IMR-90 (cell line): ENCODE measurements around the gene CDH23. TPM values are rescaled to one million over a fixed set of nuclear protein-coding genes. Genes with fewer than 3 reads are reported as not detected.

Experiments used
- ATAC-seq: fragments of 200-7000 bp; cut with Tn5 transposase; 2 replicates; pipeline ENCODE4 v1.9.1; 2020; ENCODE audit warnings: low read depth, mild to moderate bottlenecking, moderate library complexity
- BruUV-seq: library from RNA; stranded (reverse); fragments of 400-500 nt; replicated peaks from 2 replicates; lab custom pipeline; 2021; lab: Mats Ljungman, UMichigan
- CTCF ChIA-PET: fragments of 300-600 bp; formaldehyde crosslinking; extraction: SDS; loops from one replicate; lab custom pipeline; 2021; ENCODE audit warnings: antibody characterized with exemption; lab: Yijun Ruan, JAX
- POLR2A ChIA-PET: fragments of 300-600 bp; sonication (Branson Sonifier 250); formaldehyde crosslinking; loops from one replicate; lab custom pipeline; 2022; ENCODE audit warnings: antibody characterized with exemption; ENCODE audit not compliant: unreplicated experiment; lab: Charles Lee
- DNase-seq: peaks from one replicate; pipeline ENCODE4 v3.0.0; 2013
- H2AFZ ChIP-seq: replicated peaks from 2 replicates; pipeline ENCODE3; 2013; ENCODE audit warnings: low read length, mild to moderate bottlenecking; ENCODE audit not compliant: poor library complexity
- H2AK5ac ChIP-seq: 2 replicates; pipeline ENCODE4 v1.6.1; 2013; ENCODE audit warnings: low read depth, low read length, inconsistent platforms
- H2AK9ac ChIP-seq: replicated peaks from 2 replicates; pipeline ENCODE3; 2013; ENCODE audit warnings: mild to moderate bottlenecking, low read depth, low read length, moderate library complexity; ENCODE audit not compliant: poor library complexity
- H2BK120ac ChIP-seq: 2 replicates; pipeline ENCODE4 v1.6.1; 2013; ENCODE audit warnings: low read depth, low read length, inconsistent platforms
- H2BK15ac ChIP-seq: 3 replicates; pipeline ENCODE4 v1.6.1; 2013; ENCODE audit warnings: low read depth, low read length, inconsistent platforms
- H2BK20ac ChIP-seq: 2 replicates; pipeline ENCODE4 v1.6.1; 2013; ENCODE audit warnings: low read depth, mild to moderate bottlenecking, inconsistent platforms, low read length, moderate library complexity
- H2BK5ac ChIP-seq: 2 replicates; pipeline ENCODE4 v1.6.1; 2013; ENCODE audit warnings: mild to moderate bottlenecking, low read depth, low read length, inconsistent platforms; ENCODE audit not compliant: poor library complexity, severe bottlenecking
- H3K14ac ChIP-seq: replicated peaks from 2 replicates; pipeline ENCODE4 v1.6.1; 2013; ENCODE audit warnings: low read depth, low read length, inconsistent platforms
- H3K18ac ChIP-seq: 2 replicates; pipeline ENCODE4 v1.6.1; 2013; ENCODE audit warnings: low read depth, low read length, control low read depth
- H3K23ac ChIP-seq: 2 replicates; pipeline ENCODE4 v1.6.1; 2013; ENCODE audit warnings: low read depth, low read length, inconsistent platforms
- H3K27ac ChIP-seq: 2 replicates; pipeline ENCODE4 v1.5.1; 2013; ENCODE audit warnings: mild to moderate bottlenecking, control low read depth, low read length; ENCODE audit not compliant: insufficient read depth
- H3K27me3 ChIP-seq: 2 replicates; pipeline ENCODE4 v1.6.1; 2013; ENCODE audit warnings: low read length; ENCODE audit not compliant: control insufficient read depth, insufficient read depth
- H3K36me3 ChIP-seq: 2 replicates; pipeline ENCODE4 v1.6.1; 2013; ENCODE audit warnings: low read length, mixed read lengths; ENCODE audit not compliant: control insufficient read depth, insufficient read depth
- H3K4ac ChIP-seq: 2 replicates; pipeline ENCODE4 v1.6.1; 2013; ENCODE audit warnings: low read depth, low read length, inconsistent platforms
- H3K4me1 ChIP-seq: 2 replicates; pipeline ENCODE4 v1.6.1; 2013; ENCODE audit warnings: low read length, mixed read lengths; ENCODE audit not compliant: control insufficient read depth, insufficient read depth
- H3K4me2 ChIP-seq: 2 replicates; pipeline ENCODE4 v1.6.1; 2013; ENCODE audit warnings: low read depth, mild to moderate bottlenecking, control low read depth, low read length, moderate library complexity
- H3K4me3 ChIP-seq: 2 replicates; pipeline ENCODE4 v1.5.1; 2013; ENCODE audit warnings: low read depth, mild to moderate bottlenecking, control low read depth, low read length, moderate library complexity; ENCODE audit not compliant: insufficient read depth
- H3K56ac ChIP-seq: 2 replicates; pipeline ENCODE4 v1.6.1; 2013; ENCODE audit warnings: low read length, inconsistent platforms; ENCODE audit not compliant: insufficient read depth; ENCODE audit errors: extremely low read depth
- H3K79me1 ChIP-seq, 2 experiments: 2 replicates each; pipeline ENCODE4 v1.6.1; 2013; ENCODE audit warnings: low read length in 2 of 2, inconsistent platforms in 1 of 2, low read depth in 1 of 2
- H3K9ac ChIP-seq: 2 replicates; pipeline ENCODE4 v1.6.1; 2013; ENCODE audit warnings: low read depth, low read length, control low read depth
- H3K9me1 ChIP-seq: 2 replicates; pipeline ENCODE4 v1.6.1; 2013; ENCODE audit warnings: low read length, inconsistent platforms; ENCODE audit not compliant: insufficient read depth
- H3K9me3 ChIP-seq: 2 replicates; pipeline ENCODE4 v1.6.1; 2013; ENCODE audit warnings: low read length; ENCODE audit not compliant: control insufficient read depth, insufficient read depth
- H4K20me1 ChIP-seq: 2 replicates; pipeline ENCODE4 v1.6.1; 2013; ENCODE audit warnings: low read length, inconsistent platforms; ENCODE audit not compliant: insufficient read depth
- H4K5ac ChIP-seq: 2 replicates; pipeline ENCODE4 v1.6.1; 2013; ENCODE audit warnings: mild to moderate bottlenecking, low read depth, low read length, control low read depth
- H4K8ac ChIP-seq, 2 experiments: 2 replicates each; pipeline ENCODE4 v1.6.1; 2013; ENCODE audit warnings: low read depth in 2 of 2, low read length in 2 of 2, control low read depth in 1 of 2, inconsistent platforms in 1 of 2
- H4K91ac ChIP-seq: 2 replicates; pipeline ENCODE4 v1.6.1; 2013; ENCODE audit warnings: low read depth, low read length, inconsistent platforms; ENCODE audit not compliant: insufficient read depth
- FOS ChIP-seq: fragments of 150-350 bp; IDR thresholded peaks from 2 replicates; pipeline ENCODE4 v1.6.1; 2016; ENCODE audit warnings: low read depth, low read length
- MAFK ChIP-seq: IDR thresholded peaks from 2 replicates; pipeline ENCODE4 v1.6.1; 2012; ENCODE audit warnings: low read depth, low read length, improper control_type of control experiment
- MAZ ChIP-seq: IDR thresholded peaks from 2 replicates; pipeline ENCODE4 v1.6.1; 2012; ENCODE audit warnings: low read depth, mild to moderate bottlenecking, low read length, improper control_type of control experiment, moderate library complexity, borderline replicate concordance
- MXI1 ChIP-seq: IDR thresholded peaks from 2 replicates; pipeline ENCODE4 v1.6.1; 2012; ENCODE audit warnings: low read depth, mild to moderate bottlenecking, low read length, moderate library complexity, borderline replicate concordance
- NFE2L2 ChIP-seq: fragments of 150-350 bp; IDR thresholded peaks from 2 replicates; pipeline ENCODE4 v1.6.1; 2016; ENCODE audit warnings: low read depth, mild to moderate bottlenecking, low read length
- RAD21 ChIP-seq: IDR thresholded peaks from 2 replicates; pipeline ENCODE4 v1.6.1; 2012; ENCODE audit warnings: low read length, improper control_type of control experiment
- RCOR1 ChIP-seq: IDR thresholded peaks from 2 replicates; pipeline ENCODE4 v1.6.1; 2012; ENCODE audit warnings: mild to moderate bottlenecking, low read length, improper control_type of control experiment; ENCODE audit not compliant: insufficient replicate concordance
- RFX5 ChIP-seq: IDR thresholded peaks from 2 replicates; pipeline ENCODE4 v1.8.0; 2012; ENCODE audit warnings: low read depth, mild to moderate bottlenecking, low read length, moderate library complexity
- whole genome bisulfite sequencing, 2 experiments: methylation state at CpG; one replicate each; pipeline versions ENCODE4 v1.1.5 to v1.1.7; 2013; ENCODE audit warnings: missing lambda C conversion rate in 2 of 2; ENCODE audit not compliant: insufficient read length in 1 of 2; ENCODE audit errors: extremely low coverage in 2 of 2; 5-methylcytosine and 5-hydroxymethylcytosine counted together
- dilution Hi-C: fragments of 300-500 bp; cut with HindIII; formaldehyde crosslinking; loops from one replicate; pipeline ENCODE4 v1.14.3; 2018; ENCODE audit warnings: low sequenced_read_pairs; ENCODE audit not compliant: unreplicated experiment
- in situ Hi-C: fragments of 300-500 bp; cut with MboI; formaldehyde crosslinking; loops from 3 replicates; pipeline ENCODE4 v1.14.3; 2019; ENCODE audit warnings: low sequenced_read_pairs, inconsistent platforms, mixed read lengths
- intact Hi-C: fragments of 100-400 bp; cut with micrococcal nuclease; formaldehyde crosslinking; loops from 2 replicates; pipeline ENCODE4 v1.10.0; 2022
- polyA plus RNA-seq, 3 experiments: library from polyadenylated mRNA; depleted of rRNA; stranded (reverse); fragments of >200 nt; gene quantifications; 2 replicates each; pipeline ENCODE4 v1.2.3, GENCODE V29; 2012; ENCODE audit warnings: low replicate concordance in 1 of 3
- total RNA-seq: library from RNA; depleted of rRNA; stranded (reverse); fragments of >200 nt; gene quantifications from 2 replicates; pipeline ENCODE4 v1.2.3, GENCODE V29; 2012

The CDH23 gene
- total and polyA plus RNA-seq, 2 of the 4 experiments (the other 2 are of a cell fraction), result under 0.01 to 0.03 TPM

- H3K4me1 ChIP-seq, result peaks cover 19% of the 10 kb centered on the region
- no peak overlapping the region for H4K8ac ChIP-seq
- H2BK15ac ChIP-seq, result no peak overlapping the region
- H4K20me1 ChIP-seq, result no peaks in the 10 kb centered on the region
- ATAC-seq, result no peak
- no peak overlapping the region for H3K4me3 ChIP-seq
- H3K9me3 ChIP-seq, result peaks cover 2% of the 10 kb centered on the region; the same call in 1 of the 2 replicates
- H3K36me3 ChIP-seq, result no peaks in the 10 kb centered on the region
- no peak for DNase-seq
- no peaks in the 10 kb centered on the region for H3K9me1 ChIP-seq
- peaks cover 8% of the 10 kb centered on the region; the same call in 1 of the 2 replicates for H3K27me3 ChIP-seq
- WGBS, 2 experiments, result no CpG with 5 or more reads among the region's 2 CpGs
- H3K79me1 ChIP-seq, result no peaks in the 10 kb centered on the region
- POLR2A ChIA-PET, result no interaction called here
- no peak overlapping the region for H3K56ac ChIP-seq
- no peak overlapping the region for H3K14ac ChIP-seq
- no peak overlapping the region for H3K9ac ChIP-seq
- H3K27ac ChIP-seq, result no peak overlapping the region
- BruUV-seq, result no TSS peak
- H3K4ac ChIP-seq, result no peak overlapping the region
- H2AK9ac ChIP-seq, result no peak overlapping the region
- no peak overlapping the region for H3K23ac ChIP-seq
- no peak overlapping the region for H3K4me2 ChIP-seq
- H3K18ac ChIP-seq, result no peak overlapping the region
- H4K5ac ChIP-seq, result no peak overlapping the region
- CTCF ChIA-PET, result no interaction called here
- TF ChIP-seq MXI1 (no peak), RCOR1 (no peak), RAD21 (no peak), MAFK (no peak), RFX5 (no peak), FOS (no peak), MAZ (no peak), NFE2L2 (no peak)
- dilution Hi-C loops (no loop called here), in situ Hi-C loops (no loop called here), intact Hi-C loops (loop anchor here (5.0 kb wide), 2 partner anchors 55 to 100 kb away; no protein-coding TSS in a partner anchor)
- H4K91ac ChIP-seq, result no peak overlapping the region
- H2AFZ ChIP-seq, result no peak overlapping the region
- H2AK5ac ChIP-seq, result 0 out of 2 replicates have a peak overlapping the region, but pooled peaks have one; percentile 43
- no peak overlapping the region for H2BK20ac ChIP-seq
- H2BK120ac ChIP-seq, result no peak overlapping the region
- H2BK5ac ChIP-seq, result no peak overlapping the region
These were observed 315.4 kb downstream of the CDH23 start for GRCh38 chr10:71712170-71712569.
